Tibial artery (tissue), 4 donors: Measurements from ENCODE around the gene ALDH6A1.

Experiments
- DNase-seq, 2 donors: peaks; one replicate each; pipeline ENCODE4 v3.0.0-alpha.2; 2019
- H3K27ac ChIP-seq, 2 donors: fragments of 200-600 bp; sonication (generic) in 1 of 2; 1 replicate in 1 of 2; 2 replicates in 1 of 2; pipeline ENCODE4 v1.5.1; 2018 to 2019; ENCODE audit warnings: mild to moderate bottlenecking in 1 of 2
- H3K27me3 ChIP-seq, 2 donors: fragments of 200-600 bp; sonication (generic) in 1 of 2; one replicate each; pipeline versions ENCODE4 v1.5.1 to v1.6.0; 2016 to 2019
- H3K36me3 ChIP-seq, 3 donors: fragments of 200-600 bp; sonication (generic) in 2 of 3; one replicate each; pipeline ENCODE4 v1.5.1; 2016 to 2019; ENCODE audit warnings: mild to moderate bottlenecking in 2 of 3
- H3K4me1 ChIP-seq, 4 donors: fragments of 200-600 bp; sonication (generic) in 2 of 4; 1 replicate in 3 of 4; 2 replicates in 1 of 4; pipeline ENCODE4 v1.5.1; 2016 to 2019
- H3K4me3 ChIP-seq, 2 donors: fragments of 200-600 bp; sonication (generic) in 1 of 2; 1 replicate in 1 of 2; 2 replicates in 1 of 2; pipeline ENCODE4 v1.5.1; 2018 to 2019; ENCODE audit warnings: mild to moderate bottlenecking in 2 of 2
- H3K9me3 ChIP-seq, 3 donors: fragments of 200-600 bp; sonication (generic) in 1 of 3; one replicate each; pipeline ENCODE4 v1.5.1; 2016 to 2019
- CTCF ChIP-seq, 2 experiments: fragments of 200-600 bp in 1 of 2; fragments of 450-650 bp in 1 of 2; IDR thresholded peaks; one replicate each; pipeline ENCODE4 v1.5.1; 2017 to 2019; ENCODE audit warnings: antibody characterized with exemption in 2 of 2, mild to moderate bottlenecking in 1 of 2, moderate library complexity in 1 of 2
- intact Hi-C: fragments of 100-400 bp; cut with DNase I; formaldehyde crosslinking; loops from one replicate; pipeline ENCODE4 v1.15.0; 2023; ENCODE audit warnings: low total_unique reads

ALDH6A1 gene

GRCh38 chr14:74018174-74018585 is 66.1 kb downstream of the ALDH6A1 start:
- intact Hi-C loops: no loop called here
- peaks cover 0 to 14% (median 0%) of the 10 kb centered on the region in 3 donors for H3K36me3 ChIP-seq
- H3K4me3 ChIP-seq: peak overlapping the region; percentile 83 to 84
- DNase-seq: no peak
- no peaks in the 10 kb centered on the region for H3K9me3 ChIP-seq
- H3K27me3 ChIP-seq: no peaks in the 10 kb centered on the region
- TF ChIP-seq CTCF (IDR thresholded peaks at IDR 0.05): no peak
- peak overlapping the region; percentile 96 to 97 for H3K27ac ChIP-seq
- peaks cover 0 to 13% (median 6%) of the 10 kb centered on the region in 4 donors for H3K4me1 ChIP-seq

- TF ChIP-seq CTCF (IDR thresholded peaks at IDR 0.05): no peak
- intact Hi-C loops: no loop called here
- no peak overlapping the region for H3K27ac ChIP-seq
Measured at GRCh38 chr14:74015963-74016362, 68.3 kb downstream of the ALDH6A1 start.

GRCh38 chr14:74015176-74015575 is 69.1 kb downstream of the ALDH6A1 start:
- Histone ChIP-seq H3K27ac (no peak overlapping the region), H3K9me3 (no peaks in the 10 kb centered on the region), H3K4me3 (no peak overlapping the region), H3K4me1 (peaks cover 0 to 13% (median 6%) of the 10 kb centered on the region in 4 donors), H3K36me3 (peaks cover under 1 to 28% (median 7%) of the 10 kb centered on the region in 3 donors), H3K27me3 (no peaks in the 10 kb centered on the region)
- DNase-seq: no peak
- intact Hi-C loops: no loop called here
- no peak for TF ChIP-seq CTCF (IDR thresholded peaks at IDR 0.05)

More at GRCh38 chr14:74015963-74016362, 68.3 kb downstream of the ALDH6A1 start:
- Histone ChIP-seq H3K36me3 (peaks cover 0 to 21% (median 0%) of the 10 kb centered on the region in 3 donors), H3K27me3 (no peaks in the 10 kb centered on the region), H3K4me1 (peaks cover 0 to 13% (median 6%) of the 10 kb centered on the region in 4 donors), H3K4me3 (no peak overlapping the region), H3K9me3 (no peaks in the 10 kb centered on the region)
- DNase-seq: no peak

- Histone ChIP-seq H3K36me3 (peaks cover 9 to 37% (median 14%) of the 10 kb centered on the region in 3 donors), H3K4me1 (peaks cover 0 to 5% (median 4%) of the 10 kb centered on the region in 4 donors), H3K27ac (no peak overlapping the region), H3K4me3 (no peak overlapping the region), H3K9me3 (no peaks in the 10 kb centered on the region), H3K27me3 (no peaks in the 10 kb centered on the region)
- no peak for DNase-seq
- intact Hi-C loops: no loop called here
- no peak for TF ChIP-seq CTCF (IDR thresholded peaks at IDR 0.05)
Measured at GRCh38 chr14:74014299-74014698, 70.0 kb downstream of the ALDH6A1 start.

DNA sequence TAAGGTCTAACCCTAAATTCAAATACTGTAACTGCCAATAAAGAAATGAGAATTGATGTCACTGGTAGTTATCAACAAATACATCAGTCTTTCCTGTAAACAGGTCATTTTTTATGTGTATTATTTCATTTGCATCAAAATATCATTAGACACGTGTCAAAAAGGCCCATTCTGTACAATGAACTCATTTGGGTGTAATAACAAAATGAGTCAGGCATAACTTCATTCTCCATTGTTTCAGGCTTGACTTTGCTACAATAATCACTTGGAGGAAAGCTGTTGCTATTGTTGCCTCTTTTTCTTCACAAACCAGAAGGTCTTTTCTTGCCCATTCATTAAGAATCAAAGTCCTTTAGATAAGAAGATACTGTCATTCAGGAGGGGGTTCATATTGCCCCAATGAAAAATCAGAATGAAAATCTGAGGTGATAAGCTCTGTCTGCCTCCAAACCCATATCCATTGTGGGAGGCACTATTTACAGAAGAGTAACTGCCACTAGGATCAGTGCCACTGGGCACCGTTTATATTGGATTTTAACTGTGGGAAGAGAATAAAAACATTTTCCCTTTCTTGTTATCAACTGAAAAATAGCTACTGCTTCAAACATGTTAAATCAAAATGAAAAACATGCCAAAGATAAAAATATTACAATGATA is 75.3 kb downstream of the ALDH6A1 start:
- TF ChIP-seq CTCF (IDR thresholded peaks at IDR 0.05): no peak

More for the DNA sequence above, 75.3 kb downstream of the ALDH6A1 start:
- no peaks in the 10 kb centered on the region for H3K27me3 ChIP-seq
- H3K36me3 ChIP-seq: peaks cover 13 to 59% (median 19%) of the 10 kb centered on the region in 3 donors
- H3K4me3 ChIP-seq: no peak overlapping the region
- DNase-seq: no peak
- no peak overlapping the region for H3K27ac ChIP-seq
- no peaks in the 10 kb centered on the region for H3K4me1 ChIP-seq
- intact Hi-C loops: no loop called here
- no peaks in the 10 kb centered on the region for H3K9me3 ChIP-seq
